ENCODE data around the gene PHACTR2. TPM values are rescaled to one million over a fixed set of nuclear protein-coding genes. Genes with fewer than 3 reads are reported as not detected.

Gene PHACTR2
- total RNA-seq, 1 experiment from 2014 or later, result 27.6 TPM

DNA sequence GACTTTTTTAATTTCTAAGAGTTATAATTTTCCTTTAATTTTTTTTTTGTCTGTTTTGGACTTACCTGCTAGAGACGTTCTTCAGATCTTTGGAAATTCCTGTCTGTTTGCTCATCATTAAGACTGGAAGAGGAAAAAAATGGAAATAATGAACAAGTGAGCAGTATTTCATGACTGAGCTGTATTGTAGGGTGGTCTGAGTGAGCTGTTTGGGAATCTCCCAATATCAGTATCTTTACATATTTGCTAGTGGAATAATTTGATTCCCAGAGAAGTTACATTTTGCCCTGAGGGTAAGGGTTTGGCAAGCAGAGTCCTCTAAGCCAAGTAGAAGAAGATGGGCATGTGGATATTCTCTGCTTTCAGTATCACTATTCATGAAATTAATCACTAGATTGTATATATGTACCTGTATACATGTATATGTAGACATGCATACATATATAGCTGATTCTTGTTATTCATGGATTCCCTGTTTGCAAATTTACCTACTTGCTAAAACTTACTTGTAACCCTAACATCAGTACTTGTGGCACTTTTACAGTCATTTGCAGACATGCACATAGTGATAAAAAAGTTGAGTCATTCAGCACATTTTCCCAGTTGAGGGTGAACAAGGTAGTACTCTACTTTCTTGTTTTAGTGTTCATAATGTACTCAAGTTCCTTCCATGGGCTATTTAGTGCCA lies 200.0 kb downstream of the PHACTR2 start:
- DNase-seq (ENCODE audit: low read depth, low spot score) (no peak), ATAC-seq (no peak)
- H4K20me1 ChIP-seq (ENCODE audit: insufficient read depth), result no peaks in the 10 kb centered on the region
- intact Hi-C loops (cut with micrococcal nuclease), result no loop called here
- no peak overlapping the region for H3K27ac ChIP-seq (ENCODE audit: low read depth, low read length)
- H3K9me3 ChIP-seq (ENCODE audit: control insufficient read depth in 1 of 2, insufficient read depth in 1 of 2, low read depth in 1 of 2, low read length in 2 of 2), result no peaks in the 10 kb centered on the region
- RAD21 ChIA-PET (ENCODE audit: low non-redundant PET in 1 of 2, low total read pairs in 2 of 2, uncharacterized antibody in 2 of 2, unreplicated experiment in 2 of 2), result no interaction called here
- no peaks in the 10 kb centered on the region for H3K79me2 ChIP-seq (ENCODE audit: insufficient read depth, low read length)
- no peak overlapping the region for H3K9ac ChIP-seq (ENCODE audit: low read length)
- H3K9me2 ChIP-seq (ENCODE audit: insufficient read depth), result no peaks in the 10 kb centered on the region
- H2AFZ ChIP-seq (ENCODE audit: low read depth, low read length, poor library complexity, severe bottlenecking), result no peak overlapping the region
- H3K36me3 ChIP-seq (ENCODE audit: control insufficient read depth in 1 of 2, insufficient read depth in 2 of 2, low read length in 2 of 2), result no peaks in the 10 kb centered on the region
- no peak overlapping the region for H3K4me2 ChIP-seq (ENCODE audit: low read length)
- H3K4me3 ChIP-seq (replicated peaks in 1 of 2; ENCODE audit: low read depth in 1 of 2, low read length in 2 of 2), result no peak overlapping the region
- BruUV-seq (replicated peaks), result no TSS peak
- TF ChIP-seq, protein P1, sequence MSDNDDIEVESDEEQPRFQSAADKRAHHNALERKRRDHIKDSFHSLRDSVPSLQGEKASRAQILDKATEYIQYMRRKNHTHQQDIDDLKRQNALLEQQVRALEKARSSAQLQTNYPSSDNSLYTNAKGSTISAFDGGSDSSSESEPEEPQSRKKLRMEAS (IDR thresholded peaks at IDR 0.05), result no peak
- POLR2A ChIA-PET, result no interaction called here
- H3K27me3 ChIP-seq (ENCODE audit: insufficient read depth, low read length), result no peaks in the 10 kb centered on the region
- CTCF ChIA-PET, result no interaction called here
- H3K4me1 ChIP-seq (ENCODE audit: control insufficient read depth in 1 of 2, insufficient read depth in 2 of 2, low read length in 2 of 2), result no peaks in the 10 kb centered on the region

DNA sequence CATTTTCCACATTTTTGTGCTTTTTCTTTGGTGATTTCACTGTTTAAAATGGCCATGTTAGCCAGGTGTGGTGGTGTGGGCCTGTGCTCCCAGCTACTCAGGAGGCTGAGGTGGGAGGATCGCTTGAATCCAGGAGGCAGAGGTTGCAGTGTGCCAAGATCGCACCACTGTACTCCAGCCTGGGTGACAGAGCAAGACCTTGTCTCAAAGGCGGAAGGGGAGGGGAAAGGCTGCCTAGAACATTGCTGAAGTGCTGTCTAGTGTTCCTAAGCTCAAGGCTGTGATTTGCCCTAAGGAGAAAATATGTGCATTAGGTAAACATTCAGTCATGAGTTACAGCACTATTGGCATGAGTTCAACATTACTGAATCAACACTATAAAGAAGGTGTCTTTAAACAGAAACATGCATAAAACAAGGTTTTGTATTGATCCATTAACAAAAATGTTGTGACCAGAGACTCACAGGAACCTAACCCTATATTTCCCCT lies 200.6 kb downstream of the PHACTR2 start:
- no peak overlapping the region for H3K4me2 ChIP-seq (ENCODE audit: low read length)
- no TSS peak for BruUV-seq (replicated peaks)
- ATAC-seq (no peak), DNase-seq (ENCODE audit: low read depth, low spot score) (no peak)
- H3K9me2 ChIP-seq (ENCODE audit: insufficient read depth), result no peaks in the 10 kb centered on the region
- ChIA-PET POLR2A (no interaction called here), RAD21 (ENCODE audit: low non-redundant PET in 1 of 2, low total read pairs in 2 of 2, uncharacterized antibody in 2 of 2, unreplicated experiment in 2 of 2) (no interaction called here), CTCF (no interaction called here)
- no peaks in the 10 kb centered on the region for H3K36me3 ChIP-seq (ENCODE audit: control insufficient read depth in 1 of 2, insufficient read depth in 2 of 2, low read length in 2 of 2)
- H4K20me1 ChIP-seq (ENCODE audit: insufficient read depth), result no peaks in the 10 kb centered on the region
- no peaks in the 10 kb centered on the region for H3K4me1 ChIP-seq (ENCODE audit: control insufficient read depth in 1 of 2, insufficient read depth in 2 of 2, low read length in 2 of 2)
- no peaks in the 10 kb centered on the region for H3K27me3 ChIP-seq (ENCODE audit: insufficient read depth, low read length)
- no peak overlapping the region for H3K27ac ChIP-seq (ENCODE audit: low read depth, low read length)
- H3K9me3 ChIP-seq (ENCODE audit: control insufficient read depth in 1 of 2, insufficient read depth in 1 of 2, low read depth in 1 of 2, low read length in 2 of 2), result no peaks in the 10 kb centered on the region
- intact Hi-C loops (cut with micrococcal nuclease), result no loop called here
- no peaks in the 10 kb centered on the region for H3K79me2 ChIP-seq (ENCODE audit: insufficient read depth, low read length)
- H2AFZ ChIP-seq (ENCODE audit: low read depth, low read length, poor library complexity, severe bottlenecking), result no peak overlapping the region
- no peak overlapping the region for H3K9ac ChIP-seq (ENCODE audit: low read length)
- TF ChIP-seq ZFX (IDR thresholded peaks at IDR 0.05), result no peak
- TF ChIP-seq JUND (IDR thresholded peaks at IDR 0.05), result no peak
- no peak for TF ChIP-seq CTCF (IDR thresholded peaks at IDR 0.05 in 2 of 3, conservative IDR thresholded peaks at IDR 0.05 in 1 of 3; ENCODE audit: borderline replicate concordance in 1 of 3, insufficient read depth in 1 of 3, low read depth in 2 of 3, low read length in 2 of 3)
- TF ChIP-seq POLR2AphosphoS5 (IDR thresholded peaks at IDR 0.05; ENCODE audit: low read depth, low read length), result no peak
- TF ChIP-seq YY1 (IDR thresholded peaks at IDR 0.05; ENCODE audit: extremely low read depth, insufficient replicate concordance, low read depth, low read length), result no peak
- no peak for TF ChIP-seq EZH2phosphoT487 (IDR thresholded peaks at IDR 0.05; ENCODE audit: borderline replicate concordance)
- TF ChIP-seq EGR1 (IDR thresholded peaks at IDR 0.05; ENCODE audit: low read depth), result no peak
- H3K4me3 ChIP-seq (replicated peaks in 1 of 2; ENCODE audit: low read depth in 1 of 2, low read length in 2 of 2), result no peak overlapping the region
